Measurements from ENCODE around the gene SLC26A1.

DNA sequence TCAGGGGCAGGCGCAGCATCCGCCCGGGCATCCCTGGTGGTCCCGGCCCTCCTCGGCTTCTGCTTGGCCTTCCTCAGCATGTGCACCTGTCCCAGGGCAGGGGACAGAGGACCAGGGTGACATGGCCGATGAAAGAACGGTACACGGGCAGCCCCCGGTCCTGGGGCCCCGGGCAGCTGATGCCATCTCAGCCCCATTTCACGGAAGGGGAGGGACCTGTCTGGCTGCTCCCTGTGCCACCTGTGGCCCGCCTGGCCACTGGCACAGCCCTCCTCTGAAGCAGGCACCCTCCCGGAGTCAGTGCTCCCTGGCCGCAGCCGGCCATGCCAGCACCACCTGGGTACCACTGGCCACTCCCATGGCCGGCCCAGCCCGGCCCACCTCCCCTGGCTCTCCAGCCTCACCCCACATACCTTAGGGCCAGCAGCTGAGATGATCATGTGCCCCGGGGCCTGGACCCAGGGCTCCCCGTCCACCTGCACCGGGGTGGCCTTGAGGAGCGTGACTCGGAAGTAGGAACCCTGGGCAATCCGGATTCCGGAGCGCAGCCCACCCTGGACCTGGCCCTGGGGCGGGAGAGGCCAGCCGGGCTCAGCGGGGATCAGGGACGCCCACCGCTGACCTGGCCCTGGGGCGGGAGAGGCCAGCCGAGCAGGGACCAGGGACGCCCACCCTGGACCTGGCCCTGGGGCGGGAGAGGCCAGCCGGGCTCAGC, 32.4 kb downstream of the SLC26A1 start:
- TF ChIP-seq CTCF (CRISPR knock-in tag; IDR thresholded peaks at IDR 0.05) (no peak), ASH2L (IDR thresholded peaks at IDR 0.05; ENCODE audit: insufficient read length, low read depth, low read length) (no peak), STAT5B (CRISPR knock-in tag; IDR thresholded peaks at IDR 0.05) (no peak), PHF5A (CRISPR knock-in tag; IDR thresholded peaks at IDR 0.05; ENCODE audit: low read depth, unreplicated experiment) (no peak), ZNF777 (CRISPR knock-in tag; IDR thresholded peaks at IDR 0.05) (no peak), MAZ (IDR thresholded peaks at IDR 0.05; ENCODE audit: borderline replicate concordance, low read depth, low read length) (no peak), MAZ (CRISPR knock-in tag; IDR thresholded peaks at IDR 0.05; ENCODE audit: low read depth) (no peak), POLR2AphosphoS5 (IDR thresholded peaks at IDR 0.05; ENCODE audit: low read depth, low read length) (no peak), NCOR1 (IDR thresholded peaks at IDR 0.05; ENCODE audit: borderline replicate concordance, low read length) (no peak), EZH2 (conservative IDR thresholded peaks at IDR 0.05; ENCODE audit: low read depth, low read length) (no peak), TSC22D2 (CRISPR knock-in tag; IDR thresholded peaks at IDR 0.05; ENCODE audit: borderline replicate concordance) (no peak), SP140L (CRISPR knock-in tag; IDR thresholded peaks at IDR 0.05; ENCODE audit: borderline replicate concordance) (no peak), GZF1 (CRISPR knock-in tag; IDR thresholded peaks at IDR 0.05) (no peak), ELF4 (CRISPR knock-in tag; IDR thresholded peaks at IDR 0.05; ENCODE audit: borderline replicate concordance) (no peak), SRSF1 (optimal IDR thresholded peaks at IDR 0.05; ENCODE audit: low read depth, low read length) (no peak)

All from HepG2 (cell line).